WTC11 (cell line): ENCODE results near the gene OSTM1. TPM values are rescaled to one million over a fixed set of nuclear protein-coding genes. Genes with fewer than 3 reads are reported as not detected.

Source experiments
- ATAC-seq: fragments of 200-7000 bp; cut with Tn5 transposase; 2 replicates; pipeline ENCODE4 v1.10.0; 2021; ENCODE audit warnings: mild to moderate bottlenecking, moderate library complexity
- CTCF ChIA-PET: fragments of 300-600 bp; sonication (Branson Sonifier 250); formaldehyde crosslinking; loops from one replicate; lab custom pipeline; 2021; ENCODE audit warnings: antibody characterized with exemption; lab: Charles Lee
- POLR2A ChIA-PET: fragments of 350-600 bp; sonication (Branson Sonifier 250); formaldehyde crosslinking; loops from one replicate; lab custom pipeline; 2021; ENCODE audit warnings: antibody characterized with exemption; lab: Charles Lee
- DNase-seq: peaks from one replicate; pipeline ENCODE4 v3.0.0; 2021; ENCODE audit warnings: low spot score
- H3K27ac Mint-ChIP-seq: 2 replicates; pipeline ENCODE4 v1.8.0; 2021; ENCODE audit warnings: mixed read lengths
- H3K27me3 Mint-ChIP-seq: 2 replicates; pipeline ENCODE4 v1.8.0; 2021; ENCODE audit warnings: low read depth, mild to moderate bottlenecking, moderate library complexity, mixed read lengths
- H3K36me3 Mint-ChIP-seq: 2 replicates; pipeline ENCODE4 v1.8.0; 2021; ENCODE audit warnings: mixed read lengths
- H3K4me1 Mint-ChIP-seq: 2 replicates; pipeline ENCODE4 v1.8.0; 2022; ENCODE audit warnings: mixed read lengths
- H3K4me3 Mint-ChIP-seq: 2 replicates; pipeline ENCODE4 v1.8.0; 2021; ENCODE audit warnings: mild to moderate bottlenecking, moderate library complexity, mixed read lengths
- H3K9me3 Mint-ChIP-seq: 2 replicates; pipeline ENCODE4 v1.8.0; 2021; ENCODE audit warnings: mixed read lengths
- ATF1 ChIP-seq: sonication (generic); formaldehyde crosslinking; IDR thresholded peaks from 2 replicates; pipeline ENCODE4 v1.8.1; 2023; ENCODE audit warnings: mild to moderate bottlenecking, moderate library complexity, missing genetic modification reagents
- CDX4 ChIP-seq: fragments of 250-450 bp; sonication (Bioruptor Pico); IDR thresholded peaks from 2 replicates; pipeline ENCODE4 v1.9.0; 2021; ENCODE audit warnings: moderate library complexity, mild to moderate bottlenecking, inconsistent platforms, borderline replicate concordance
- CTCF ChIP-seq: fragments of 200-600 bp; IDR thresholded peaks from 2 replicates; pipeline ENCODE4 v1.8.0; 2022; ENCODE audit warnings: antibody characterized with exemption
- FOXP1 ChIP-seq: sonication (generic); formaldehyde crosslinking; IDR thresholded peaks from 2 replicates; pipeline ENCODE4 v1.8.0; 2022; ENCODE audit warnings: missing genetic modification reagents, mild to moderate bottlenecking, moderate library complexity, borderline replicate concordance
- JAZF1 ChIP-seq: fragments of 250-450 bp; sonication (Bioruptor Pico); IDR thresholded peaks from 2 replicates; pipeline ENCODE4 v1.9.0; 2021; ENCODE audit warnings: moderate library complexity, mild to moderate bottlenecking, inconsistent platforms
- RORB ChIP-seq: fragments of 250-450 bp; sonication (Bioruptor Pico); IDR thresholded peaks from 2 replicates; pipeline ENCODE4 v1.9.0; 2021; ENCODE audit warnings: mild to moderate bottlenecking
- TCF7 ChIP-seq: sonication (generic); formaldehyde crosslinking; IDR thresholded peaks from 2 replicates; pipeline ENCODE4 v1.8.0; 2022; ENCODE audit warnings: mild to moderate bottlenecking, low read depth, missing genetic modification reagents, moderate library complexity
- TEAD1 ChIP-seq: sonication (generic); formaldehyde crosslinking; IDR thresholded peaks from 2 replicates; pipeline ENCODE4 v1.8.0; 2022; ENCODE audit warnings: mild to moderate bottlenecking, missing genetic modification reagents
- USF2 ChIP-seq: sonication (generic); formaldehyde crosslinking; IDR thresholded peaks from 2 replicates; pipeline ENCODE4 v1.8.1; 2023; ENCODE audit warnings: mild to moderate bottlenecking, missing genetic modification reagents, moderate library complexity
- ZNF263 ChIP-seq: sonication (generic); formaldehyde crosslinking; IDR thresholded peaks from 2 replicates; pipeline ENCODE4 v1.8.1; 2022; ENCODE audit warnings: low read depth, mild to moderate bottlenecking, moderate library complexity, missing genetic modification reagents
- ZNF317 ChIP-seq: sonication (generic); formaldehyde crosslinking; IDR thresholded peaks from 2 replicates; pipeline ENCODE4 v1.8.1; 2023; ENCODE audit warnings: low read depth, mild to moderate bottlenecking, moderate library complexity, missing genetic modification reagents, borderline replicate concordance
- ZNF423 ChIP-seq: fragments of 250-450 bp; sonication (Bioruptor Pico); IDR thresholded peaks from 2 replicates; pipeline ENCODE4 v2.1.2; 2022; ENCODE audit warnings: mild to moderate bottlenecking, moderate library complexity
- ZNF425 ChIP-seq: fragments of 250-450 bp; sonication (Bioruptor Pico); conservative IDR thresholded peaks from 2 replicates; pipeline ENCODE4 v1.9.0; 2021; ENCODE audit warnings: mild to moderate bottlenecking
- ZNF512 ChIP-seq: sonication (generic); formaldehyde crosslinking; IDR thresholded peaks from 2 replicates; pipeline ENCODE4 v1.8.1; 2022; ENCODE audit warnings: missing genetic modification reagents, borderline replicate concordance
- ZNF671 ChIP-seq: fragments of 250-450 bp; sonication (Bioruptor Pico); IDR thresholded peaks from 2 replicates; pipeline ENCODE4 v1.8.0; 2021; ENCODE audit warnings: mild to moderate bottlenecking
- ZSCAN18 ChIP-seq: fragments of 250-450 bp; sonication (Bioruptor Pico); IDR thresholded peaks from 2 replicates; pipeline ENCODE4 v2.1.2; 2022; ENCODE audit warnings: mild to moderate bottlenecking, moderate library complexity
- total RNA-seq: library from RNA; stranded (reverse); gene quantifications from 3 replicates; pipeline ENCODE4 v1.2.3, GENCODE V29; 2021
- TF ChIP-seq, protein P1 (sequence below): sonication (generic); formaldehyde crosslinking; IDR thresholded peaks from 2 replicates; pipeline ENCODE4 v1.8.1; 2023; ENCODE audit warnings: mild to moderate bottlenecking, missing genetic modification reagents, moderate library complexity
- TF ChIP-seq, protein P2 (sequence below): sonication (generic); formaldehyde crosslinking; IDR thresholded peaks from 2 replicates; pipeline ENCODE4 v1.8.0; 2022; ENCODE audit warnings: mild to moderate bottlenecking, missing genetic modification reagents
- TF ChIP-seq, protein P3 (sequence below): sonication (generic); formaldehyde crosslinking; IDR thresholded peaks from 2 replicates; pipeline ENCODE4 v1.8.0; 2022; ENCODE audit warnings: mild to moderate bottlenecking, missing genetic modification reagents
- TF ChIP-seq, protein P4 (sequence below): sonication (generic); formaldehyde crosslinking; IDR thresholded peaks from 2 replicates; pipeline ENCODE4 v1.8.0; 2022; ENCODE audit warnings: mild to moderate bottlenecking, missing genetic modification reagents

OSTM1 gene
- total RNA-seq, 1 experiment from 2014 or later = 34.1 TPM

DNA sequence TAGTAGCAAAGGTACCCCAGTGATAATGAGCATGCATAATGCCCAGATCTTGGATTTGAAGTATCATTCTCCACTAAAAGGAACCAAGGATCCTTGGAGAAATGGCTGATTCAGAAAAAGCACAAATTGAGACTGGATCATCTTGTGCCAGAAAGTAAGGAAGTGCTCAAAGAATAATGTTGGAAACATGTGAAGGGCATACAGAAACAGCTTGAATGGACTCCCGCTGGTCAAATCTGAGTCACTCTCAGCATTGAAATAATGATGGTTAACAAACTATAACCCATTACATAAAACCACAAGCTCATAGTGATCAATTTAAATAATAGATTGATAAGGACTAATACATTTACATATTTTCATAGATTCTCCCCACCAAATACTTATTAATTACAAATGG is 3.6 kb upstream of the OSTM1 start (continued):
- no peak for TF ChIP-seq ATF1 (CRISPR knock-in tag)
- no peak for TF ChIP-seq CTCF
- no peak for TF ChIP-seq USF2 (CRISPR knock-in tag)

GRCh38 chr6:108074057-108074358 is 533 bp downstream of the OSTM1 start:
- peak overlapping the region; percentile 76 for H3K4me3 Mint-ChIP-seq
- ChIA-PET CTCF (interaction anchor here (1.1 kb wide), 1 partner anchor 94 kb away, joined by 4 read pairs; no protein-coding TSS in a partner anchor), POLR2A (no interaction called here)
- peaks cover 49% of the 10 kb centered on the region for H3K4me1 Mint-ChIP-seq
- TF ChIP-seq FOXP1 (CRISPR knock-in tag) (no peak), TEAD1 (CRISPR knock-in tag) (no peak), ZNF317 (no peak), RORB (CRISPR knock-in tag) (no peak), ZNF263 (CRISPR knock-in tag) (no peak)
- ATAC-seq = peak; percentile 15
- peaks cover 18% of the 10 kb centered on the region for H3K27me3 Mint-ChIP-seq
- H3K36me3 Mint-ChIP-seq = no peaks in the 10 kb centered on the region
- no peaks in the 10 kb centered on the region for H3K9me3 Mint-ChIP-seq
- no peak for DNase-seq
- no peak overlapping the region for H3K27ac Mint-ChIP-seq

DNA sequence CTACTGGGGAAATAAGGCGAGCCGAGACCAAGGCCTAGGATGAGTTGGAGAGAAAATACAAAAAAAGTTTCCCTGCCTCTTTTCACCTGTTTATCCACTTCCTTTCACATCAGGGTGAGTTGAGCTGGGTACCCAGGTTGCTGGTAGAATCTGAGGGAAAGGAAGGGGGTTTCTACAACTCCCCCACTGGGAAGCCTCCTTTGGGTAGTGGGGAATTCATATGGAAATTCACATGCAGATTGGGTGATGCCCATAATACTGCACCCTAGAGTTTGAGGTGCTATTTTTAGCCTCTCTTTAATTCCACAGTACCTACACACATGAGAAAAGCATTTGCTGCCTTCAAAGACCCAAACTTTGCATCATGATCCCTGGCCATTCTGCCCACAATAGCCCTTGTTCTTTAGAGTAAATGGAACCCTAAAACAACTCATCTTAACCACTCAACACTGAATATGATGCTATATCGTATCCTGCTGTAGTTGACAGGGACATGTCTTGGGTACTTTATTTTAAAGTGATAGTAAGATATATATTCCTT is 2.7 kb downstream of the OSTM1 start:
- ChIA-PET CTCF (interaction anchor here (1.4 kb wide), 1 partner anchor 92 kb away, joined by 3 read pairs; no protein-coding TSS in a partner anchor), POLR2A (no interaction called here)
- peak overlapping the region; percentile 50 for H3K27ac Mint-ChIP-seq
- DNase-seq = no peak
- H3K36me3 Mint-ChIP-seq = no peaks in the 10 kb centered on the region
- peaks cover 18% of the 10 kb centered on the region for H3K27me3 Mint-ChIP-seq
- no peaks in the 10 kb centered on the region for H3K9me3 Mint-ChIP-seq
- H3K4me1 Mint-ChIP-seq = peaks cover 39% of the 10 kb centered on the region
- ATAC-seq = peak; percentile 44
- no peak overlapping the region for H3K4me3 Mint-ChIP-seq
- no peak for TF ChIP-seq FOXP1 (CRISPR knock-in tag)
- 0 out of 2 replicates have a peak, but pooled peaks have one; percentile 42 for TF ChIP-seq TEAD1 (CRISPR knock-in tag)
- TF ChIP-seq TCF7 (CRISPR knock-in tag) = no peak
- TF ChIP-seq, protein P1, sequence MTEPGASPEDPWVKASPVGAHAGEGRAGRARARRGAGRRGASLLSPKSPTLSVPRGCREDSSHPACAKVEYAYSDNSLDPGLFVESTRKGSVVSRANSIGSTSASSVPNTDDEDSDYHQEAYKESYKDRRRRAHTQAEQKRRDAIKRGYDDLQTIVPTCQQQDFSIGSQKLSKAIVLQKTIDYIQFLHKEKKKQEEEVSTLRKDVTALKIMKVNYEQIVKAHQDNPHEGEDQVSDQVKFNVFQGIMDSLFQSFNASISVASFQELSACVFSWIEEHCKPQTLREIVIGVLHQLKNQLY (CRISPR knock-in tag) = no peak
- TF ChIP-seq ZSCAN18 (CRISPR knock-in tag) = no peak
- peak; percentile 27; the same call in 1 of the 2 replicates for TF ChIP-seq ZNF423 (CRISPR knock-in tag)
- no peak for TF ChIP-seq CDX4 (CRISPR knock-in tag)
- TF ChIP-seq, protein P2, sequence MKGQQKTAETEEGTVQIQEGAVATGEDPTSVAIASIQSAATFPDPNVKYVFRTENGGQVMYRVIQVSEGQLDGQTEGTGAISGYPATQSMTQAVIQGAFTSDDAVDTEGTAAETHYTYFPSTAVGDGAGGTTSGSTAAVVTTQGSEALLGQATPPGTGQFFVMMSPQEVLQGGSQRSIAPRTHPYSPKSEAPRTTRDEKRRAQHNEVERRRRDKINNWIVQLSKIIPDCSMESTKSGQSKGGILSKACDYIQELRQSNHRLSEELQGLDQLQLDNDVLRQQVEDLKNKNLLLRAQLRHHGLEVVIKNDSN (CRISPR knock-in tag) = no peak
- TF ChIP-seq ATF1 (CRISPR knock-in tag) = no peak
- no peak for TF ChIP-seq ZNF512 (CRISPR knock-in tag)
- TF ChIP-seq, protein P3, sequence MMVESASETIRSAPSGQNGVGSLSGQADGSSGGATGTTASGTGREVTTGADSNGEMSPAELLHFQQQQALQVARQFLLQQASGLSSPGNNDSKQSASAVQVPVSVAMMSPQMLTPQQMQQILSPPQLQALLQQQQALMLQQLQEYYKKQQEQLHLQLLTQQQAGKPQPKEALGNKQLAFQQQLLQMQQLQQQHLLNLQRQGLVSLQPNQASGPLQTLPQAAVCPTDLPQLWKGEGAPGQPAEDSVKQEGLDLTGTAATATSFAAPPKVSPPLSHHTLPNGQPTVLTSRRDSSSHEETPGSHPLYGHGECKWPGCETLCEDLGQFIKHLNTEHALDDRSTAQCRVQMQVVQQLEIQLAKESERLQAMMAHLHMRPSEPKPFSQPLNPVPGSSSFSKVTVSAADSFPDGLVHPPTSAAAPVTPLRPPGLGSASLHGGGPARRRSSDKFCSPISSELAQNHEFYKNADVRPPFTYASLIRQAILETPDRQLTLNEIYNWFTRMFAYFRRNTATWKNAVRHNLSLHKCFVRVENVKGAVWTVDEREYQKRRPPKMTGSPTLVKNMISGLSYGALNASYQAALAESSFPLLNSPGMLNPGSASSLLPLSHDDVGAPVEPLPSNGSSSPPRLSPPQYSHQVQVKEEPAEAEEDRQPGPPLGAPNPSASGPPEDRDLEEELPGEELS (CRISPR knock-in tag) = no peak
- TF ChIP-seq ZNF671 (CRISPR knock-in tag) = no peak
- TF ChIP-seq JAZF1 (CRISPR knock-in tag) = no peak
- TF ChIP-seq ZNF425 (CRISPR knock-in tag) = no peak
- TF ChIP-seq, protein P4, sequence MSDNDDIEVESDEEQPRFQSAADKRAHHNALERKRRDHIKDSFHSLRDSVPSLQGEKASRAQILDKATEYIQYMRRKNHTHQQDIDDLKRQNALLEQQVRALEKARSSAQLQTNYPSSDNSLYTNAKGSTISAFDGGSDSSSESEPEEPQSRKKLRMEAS (CRISPR knock-in tag) = no peak
